Spinal cord (tissue), 10 donors: ENCODE measurements around the gene IFIT1B. TPM values are rescaled to one million over a fixed set of nuclear protein-coding genes. Genes with fewer than 3 reads are reported as not detected.

Experiments
- DNase-seq, 6 donors: peaks; one replicate each; pipeline versions ENCODE4 v3.0.0 to v3.0.0-alpha.2; 2013 to 2015; ENCODE audit warnings: low spot score in 6 of 6, low read depth in 4 of 6
- H3K27ac ChIP-seq: one replicate; pipeline ENCODE4 v1.5.1; 2013; ENCODE audit warnings: low read depth, low read length, control low read depth
- H3K27me3 ChIP-seq: one replicate; pipeline ENCODE4 v1.6.1; 2013; ENCODE audit warnings: low read length; ENCODE audit not compliant: control insufficient read depth, insufficient read depth
- H3K36me3 ChIP-seq: one replicate; pipeline ENCODE4 v1.6.1; 2013; ENCODE audit warnings: low read length; ENCODE audit not compliant: control insufficient read depth, insufficient read depth
- H3K4me1 ChIP-seq: one replicate; pipeline ENCODE4 v1.6.1; 2013; ENCODE audit warnings: low read length; ENCODE audit not compliant: control insufficient read depth, insufficient read depth
- H3K4me3 ChIP-seq: one replicate; pipeline ENCODE4 v1.5.1; 2013; ENCODE audit warnings: low read depth, low read length, control low read depth
- H3K9me3 ChIP-seq: one replicate; pipeline ENCODE4 v1.6.1; 2013; ENCODE audit warnings: low read length; ENCODE audit not compliant: control insufficient read depth, insufficient read depth
- WGBS: methylation state at CpG from one replicate; pipeline ENCODE4 v1.1.5; 2013; ENCODE audit warnings: missing lambda C conversion rate; ENCODE audit not compliant: insufficient coverage; 5-methylcytosine and 5-hydroxymethylcytosine counted together
- polyA plus RNA-seq, 2 donors: library from polyadenylated mRNA; unstranded; fragments of 120-200 nt; gene quantifications; one replicate each; pipeline ENCODE4 v1.2.1, GENCODE V29; 2013; ENCODE audit not compliant: insufficient read length in 2 of 2
- total RNA-seq, 2 donors: library from RNA; depleted of rRNA in 1 of 2; stranded (reverse); fragments of 120-200 nt in 1 of 2; fragments of >200 nt in 1 of 2; gene quantifications; one replicate each; pipeline versions ENCODE4 v1.2.3 to v1.2.4, GENCODE V29; 2013 to 2014
- donor health status: healthy.

Gene IFIT1B
- total and polyA plus RNA-seq, 4 donors = 1.4 to 6.7 TPM; not detected in 2

GRCh38 chr10:89357975-89358374 lies 19.9 kb upstream of the IFIT1B start:
- no peaks in the 10 kb centered on the region for H3K4me1 ChIP-seq
- no peak for DNase-seq
- no peak overlapping the region for H3K4me3 ChIP-seq
- H3K27me3 ChIP-seq = no peaks in the 10 kb centered on the region
- H3K36me3 ChIP-seq = no peaks in the 10 kb centered on the region
- WGBS = no CpG with 5 or more reads among the region's 2 CpGs
- H3K9me3 ChIP-seq = no peaks in the 10 kb centered on the region
- H3K27ac ChIP-seq = no peak overlapping the region

- Histone ChIP-seq H3K9me3 (no peaks in the 10 kb centered on the region), H3K4me1 (no peaks in the 10 kb centered on the region), H3K4me3 (no peak overlapping the region), H3K27ac (no peak overlapping the region), H3K27me3 (no peaks in the 10 kb centered on the region), H3K36me3 (no peaks in the 10 kb centered on the region)
- no peak for DNase-seq
Measured at GRCh38 chr10:89360157-89360556, 17.7 kb upstream of the IFIT1B start.

GRCh38 chr10:89362929-89363328 lies 14.9 kb upstream of the IFIT1B start:
- Histone ChIP-seq H3K36me3 (no peaks in the 10 kb centered on the region), H3K4me1 (peaks cover 5% of the 10 kb centered on the region), H3K27ac (no peak overlapping the region), H3K27me3 (no peaks in the 10 kb centered on the region), H3K4me3 (no peak overlapping the region), H3K9me3 (no peaks in the 10 kb centered on the region)
- no peak for DNase-seq

- H3K9me3 ChIP-seq = no peaks in the 10 kb centered on the region
- DNase-seq = no peak
- WGBS = 100% methylated on average over 3 of the region's 6 CpGs
- H3K36me3 ChIP-seq = no peaks in the 10 kb centered on the region
- H3K27ac ChIP-seq = no peak overlapping the region
- no peaks in the 10 kb centered on the region for H3K27me3 ChIP-seq
- no peak overlapping the region for H3K4me3 ChIP-seq
- H3K4me1 ChIP-seq = peaks cover 7% of the 10 kb centered on the region
Measured at GRCh38 chr10:89363729-89364442, 14.0 kb upstream of the IFIT1B start.

GRCh38 chr10:89364531-89364930 lies 13.3 kb upstream of the IFIT1B start:
- WGBS = no CpG with 5 or more reads among the region's 1 CpG
- Histone ChIP-seq H3K4me3 (no peak overlapping the region), H3K27me3 (no peaks in the 10 kb centered on the region), H3K36me3 (no peaks in the 10 kb centered on the region), H3K9me3 (no peaks in the 10 kb centered on the region), H3K27ac (no peak overlapping the region), H3K4me1 (peaks cover 13% of the 10 kb centered on the region)
- no peak for DNase-seq

- Histone ChIP-seq H3K36me3 (no peaks in the 10 kb centered on the region), H3K27ac (peak overlapping the region; percentile 86), H3K9me3 (no peaks in the 10 kb centered on the region), H3K4me1 (peaks cover 13% of the 10 kb centered on the region), H3K27me3 (no peaks in the 10 kb centered on the region), H3K4me3 (no peak overlapping the region)
- WGBS = 8% methylated on average over 2 of the region's 4 CpGs
- peak in 2 of 6 donors; percentile 74 for DNase-seq
Measured at GRCh38 chr10:89367529-89367928, 10.3 kb upstream of the IFIT1B start.

GRCh38 chr10:89368129-89368528 lies 9.7 kb upstream of the IFIT1B start:
- H3K4me3 ChIP-seq = no peak overlapping the region
- DNase-seq = no peak
- no peaks in the 10 kb centered on the region for H3K36me3 ChIP-seq
- no peaks in the 10 kb centered on the region for H3K27me3 ChIP-seq
- H3K27ac ChIP-seq = peak overlapping the region; percentile 86
- H3K4me1 ChIP-seq = peaks cover 13% of the 10 kb centered on the region
- no peaks in the 10 kb centered on the region for H3K9me3 ChIP-seq
- no CpG with 5 or more reads among the region's 1 CpG for WGBS

GRCh38 chr10:89369156-89370105 lies 8.4 kb upstream of the IFIT1B start:
- peak in 2 of 6 donors; percentile 64 to 66 for DNase-seq
- 38% methylated on average over 1 of the region's 5 CpGs for WGBS
- H3K27me3 ChIP-seq = no peaks in the 10 kb centered on the region
- H3K4me3 ChIP-seq = no peak overlapping the region
- no peaks in the 10 kb centered on the region for H3K9me3 ChIP-seq
- peak overlapping the region; percentile 86 for H3K27ac ChIP-seq
- peaks cover 13% of the 10 kb centered on the region for H3K4me1 ChIP-seq
- no peaks in the 10 kb centered on the region for H3K36me3 ChIP-seq

GRCh38 chr10:89371079-89371478 lies 6.8 kb upstream of the IFIT1B start:
- Histone ChIP-seq H3K9me3 (no peaks in the 10 kb centered on the region), H3K27ac (no peak overlapping the region), H3K4me1 (peaks cover 17% of the 10 kb centered on the region), H3K36me3 (no peaks in the 10 kb centered on the region), H3K27me3 (no peaks in the 10 kb centered on the region), H3K4me3 (no peak overlapping the region)
- DNase-seq = no peak

- peaks cover 17% of the 10 kb centered on the region for H3K4me1 ChIP-seq
- H3K9me3 ChIP-seq = no peaks in the 10 kb centered on the region
- 90% methylated on average over 3 of the region's 3 CpGs for WGBS
- no peak for DNase-seq
- H3K27ac ChIP-seq = no peak overlapping the region
- H3K36me3 ChIP-seq = no peaks in the 10 kb centered on the region
- H3K27me3 ChIP-seq = no peaks in the 10 kb centered on the region
- no peak overlapping the region for H3K4me3 ChIP-seq
Measured at GRCh38 chr10:89371987-89372386, 5.9 kb upstream of the IFIT1B start.
